AG09309 (cell line): ENCODE data around the gene BTN2A1.

Experiments
- DNase-seq: peaks from one replicate; pipeline ENCODE4 v3.0.0-alpha.2; 2010; ENCODE audit warnings: low read depth
- H3K4me3 ChIP-seq: 2 replicates; pipeline ENCODE4 v1.5.1; 2011; ENCODE audit warnings: mild to moderate bottlenecking, low read depth, low read length, moderate library complexity; ENCODE audit not compliant: control insufficient read depth
- TF ChIP-seq, protein P1 (sequence below): IDR thresholded peaks from 2 replicates; pipeline ENCODE4 v1.5.1; 2011; ENCODE audit warnings: mild to moderate bottlenecking, low read depth, low read length, inconsistent platforms; ENCODE audit not compliant: insufficient read depth, control insufficient read depth; ENCODE audit errors: missing control alignments

The BTN2A1 gene

DNA sequence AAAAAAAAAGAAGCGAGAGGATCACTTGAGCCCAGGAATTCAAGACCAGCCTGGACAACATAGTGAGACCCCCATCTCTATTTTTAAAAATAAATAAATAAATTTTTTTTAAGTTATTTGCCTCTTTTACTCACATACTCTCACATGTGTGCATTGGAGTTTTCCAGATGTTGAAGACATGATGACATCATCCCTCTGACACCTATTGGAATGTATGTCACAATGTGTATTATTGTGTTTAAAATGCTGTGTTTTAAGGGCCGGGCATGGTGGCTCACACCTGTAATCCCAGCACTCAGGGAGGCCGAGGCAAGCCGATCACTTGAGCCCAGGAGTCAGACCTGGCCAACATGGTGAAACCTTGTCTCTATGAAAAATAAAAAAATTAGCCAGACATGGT, 24.6 kb downstream of the BTN2A1 start:
- no peak overlapping the region for H3K4me3 ChIP-seq
- no peak for DNase-seq
- TF ChIP-seq, protein P1, sequence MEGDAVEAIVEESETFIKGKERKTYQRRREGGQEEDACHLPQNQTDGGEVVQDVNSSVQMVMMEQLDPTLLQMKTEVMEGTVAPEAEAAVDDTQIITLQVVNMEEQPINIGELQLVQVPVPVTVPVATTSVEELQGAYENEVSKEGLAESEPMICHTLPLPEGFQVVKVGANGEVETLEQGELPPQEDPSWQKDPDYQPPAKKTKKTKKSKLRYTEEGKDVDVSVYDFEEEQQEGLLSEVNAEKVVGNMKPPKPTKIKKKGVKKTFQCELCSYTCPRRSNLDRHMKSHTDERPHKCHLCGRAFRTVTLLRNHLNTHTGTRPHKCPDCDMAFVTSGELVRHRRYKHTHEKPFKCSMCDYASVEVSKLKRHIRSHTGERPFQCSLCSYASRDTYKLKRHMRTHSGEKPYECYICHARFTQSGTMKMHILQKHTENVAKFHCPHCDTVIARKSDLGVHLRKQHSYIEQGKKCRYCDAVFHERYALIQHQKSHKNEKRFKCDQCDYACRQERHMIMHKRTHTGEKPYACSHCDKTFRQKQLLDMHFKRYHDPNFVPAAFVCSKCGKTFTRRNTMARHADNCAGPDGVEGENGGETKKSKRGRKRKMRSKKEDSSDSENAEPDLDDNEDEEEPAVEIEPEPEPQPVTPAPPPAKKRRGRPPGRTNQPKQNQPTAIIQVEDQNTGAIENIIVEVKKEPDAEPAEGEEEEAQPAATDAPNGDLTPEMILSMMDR = no peak

DNA sequence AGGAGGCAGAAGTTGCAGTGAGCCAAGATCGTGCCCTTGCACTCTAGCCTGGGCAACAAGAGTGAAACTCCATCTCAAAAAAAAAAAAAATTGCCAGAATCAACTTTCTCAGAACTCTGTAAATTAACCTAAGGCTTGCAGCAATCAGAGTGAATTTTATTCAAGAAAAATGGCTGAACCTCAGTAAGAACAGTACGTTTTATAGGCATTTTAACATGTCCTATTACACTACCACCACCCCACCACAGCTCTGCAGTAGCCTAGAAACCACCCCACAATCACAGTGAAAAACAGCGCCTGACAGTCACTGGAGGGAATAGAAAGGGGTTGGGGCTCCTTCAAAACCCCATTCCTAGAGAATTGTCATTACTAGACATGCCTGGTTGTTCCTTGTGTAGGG, 26.0 kb downstream of the BTN2A1 start:
- TF ChIP-seq, protein P1 = no peak
- no peak overlapping the region for H3K4me3 ChIP-seq
- no peak for DNase-seq

DNA sequence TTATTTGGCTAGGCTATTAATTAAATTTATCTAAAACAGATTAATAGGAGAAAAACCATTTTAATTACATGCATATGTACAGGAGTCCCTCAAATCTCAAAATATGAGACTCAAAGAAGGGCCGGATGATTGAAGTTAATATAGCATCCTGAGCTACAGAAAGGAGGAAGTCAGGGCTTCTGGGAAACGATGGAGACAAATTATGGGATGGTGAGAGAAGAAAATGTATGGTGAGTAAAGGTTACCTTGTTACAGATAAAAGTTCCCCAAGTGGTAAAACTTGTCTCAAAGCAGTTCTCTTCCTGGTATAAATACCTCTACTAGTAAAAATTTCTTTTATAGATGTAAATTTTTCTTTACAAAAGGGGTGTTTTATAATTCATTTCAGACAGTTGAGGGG, 26.4 kb downstream of the BTN2A1 start:
- no peak overlapping the region for H3K4me3 ChIP-seq
- TF ChIP-seq, protein P1 = no peak
- no peak for DNase-seq

DNA sequence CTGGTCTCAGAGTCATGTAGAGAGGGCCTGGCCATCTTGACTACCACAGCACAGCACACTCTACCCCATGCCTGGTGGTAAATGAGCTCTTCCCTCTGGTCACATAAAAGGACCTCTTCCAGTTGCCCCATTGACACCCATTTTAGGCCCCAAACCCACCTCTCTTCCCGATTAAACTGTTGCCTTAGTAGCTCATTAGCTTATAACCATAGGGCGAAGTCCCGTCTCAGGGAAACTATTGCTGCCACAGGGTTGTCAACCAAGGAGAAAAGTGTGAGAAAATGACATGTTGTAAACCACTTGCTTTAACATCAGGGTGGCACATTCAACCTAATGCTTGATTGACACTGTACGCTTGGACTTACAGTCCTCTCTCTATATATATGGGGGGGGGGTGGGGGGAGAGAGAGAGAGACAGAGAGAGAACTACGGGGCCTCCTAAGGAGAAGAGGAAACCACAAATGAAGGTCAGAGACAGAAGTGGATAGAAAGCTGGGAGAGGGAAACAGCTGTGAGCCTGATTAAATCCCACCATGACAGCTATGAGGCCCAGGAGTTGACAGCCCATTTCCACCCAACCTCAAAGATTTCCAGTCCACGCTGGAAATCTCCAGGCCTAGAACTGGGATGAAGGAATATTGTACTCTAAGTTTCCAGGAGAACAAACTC, 27.5 kb downstream of the BTN2A1 start:
- no peak for DNase-seq
- H3K4me3 ChIP-seq = no peak overlapping the region
- TF ChIP-seq, protein P1 = no peak

DNA sequence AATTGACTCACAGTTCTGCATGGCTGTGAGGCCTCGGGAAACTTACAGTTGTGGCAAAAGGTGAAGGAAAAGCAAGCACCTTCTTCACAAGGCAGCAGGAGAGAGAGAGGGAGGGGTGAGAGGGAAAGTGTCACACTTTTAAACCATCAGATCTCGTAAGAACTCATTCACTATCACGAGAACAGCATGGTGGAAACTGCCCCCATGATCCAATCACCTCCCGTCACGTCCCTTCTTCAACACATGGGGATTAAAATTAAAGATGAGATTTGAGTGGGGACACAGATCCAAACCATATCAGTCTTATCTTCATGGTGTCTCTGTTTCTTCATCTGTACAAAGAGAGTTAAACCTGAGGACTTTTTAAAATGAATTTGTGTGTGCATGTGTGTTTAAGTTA, 28.6 kb downstream of the BTN2A1 start:
- no peak for DNase-seq
- TF ChIP-seq, protein P1 = no peak
- H3K4me3 ChIP-seq = no peak overlapping the region

DNA sequence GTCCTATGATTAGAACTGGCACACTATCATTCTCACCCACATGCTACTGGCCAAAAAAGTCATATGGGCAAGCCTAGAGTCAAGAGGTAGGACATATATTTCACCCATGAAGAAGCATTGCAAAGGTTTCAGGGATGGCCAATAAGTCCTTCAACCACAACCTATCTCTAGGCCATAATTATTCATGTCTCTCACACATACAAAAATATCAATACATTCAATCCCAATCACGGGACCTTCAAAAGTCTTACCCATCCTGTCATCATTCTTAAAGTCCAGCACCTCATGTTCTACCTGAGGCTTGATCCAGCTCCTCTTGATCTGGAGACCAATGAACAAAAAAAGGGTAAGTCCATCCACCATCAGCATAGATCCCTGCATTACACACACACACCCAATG, 29.7 kb downstream of the BTN2A1 start:
- no peak overlapping the region for H3K4me3 ChIP-seq
- no peak for DNase-seq
- TF ChIP-seq, protein P1 = no peak
